ENCODE results near the gene RNF2. TPM values are rescaled to one million over a fixed set of nuclear protein-coding genes. Genes with fewer than 3 reads are reported as not detected.

Gene RNF2
- polyA plus RNA-seq, 3 donors, result 15.5 to 25.2 (median 19.3) TPM

- H3K36me3 Mint-ChIP-seq, result peaks cover 3 to 4% of the 10 kb centered on the region in 2 donors
- H3K9me3 Mint-ChIP-seq, result peaks cover 18 to 30% (median 24%) of the 10 kb centered on the region in 7 donors
- intact Hi-C loops (cut with micrococcal nuclease), result no loop called here
These were observed 64.8 kb downstream of the RNF2 start for GRCh38 chr1:185110145-185110544.

GRCh38 chr1:185111873-185112272 lies 66.5 kb downstream of the RNF2 start:
- H3K27me3 ChIP-seq (ENCODE audit: control insufficient read depth in 2 of 2, insufficient read depth in 2 of 2, low read length in 2 of 2), result no peaks in the 10 kb centered on the region
- no peak overlapping the region for H3K9ac ChIP-seq (ENCODE audit: insufficient read depth, low read length, poor library complexity, severe bottlenecking)
- intact Hi-C loops (cut with micrococcal nuclease), result no loop called here
- no peak for TF ChIP-seq CTCF (IDR thresholded peaks at IDR 0.05)
- H3K4me2 ChIP-seq (replicated peaks; ENCODE audit: extremely low read depth, low read length, poor library complexity, severe bottlenecking), result no peak overlapping the region
- peak overlapping the region in 1 of 7 donors; percentile 8 for H3K27ac Mint-ChIP-seq
- no peaks in the 10 kb centered on the region for H3K79me2 ChIP-seq (ENCODE audit: insufficient read depth, low read length)
- H3K4me3 Mint-ChIP-seq, result no peak overlapping the region
- H3K9me3 ChIP-seq (replicated peaks in 1 of 2; ENCODE audit: control insufficient read depth in 1 of 2, insufficient read depth in 1 of 2, low read length in 2 of 2), result peaks cover 13% of the 10 kb centered on the region in 2 donors
- H3K4me1 Mint-ChIP-seq, result no peaks in the 10 kb centered on the region
- H3K36me3 ChIP-seq (replicated peaks in 1 of 2; ENCODE audit: control insufficient read depth in 1 of 2, insufficient read depth in 2 of 2, low read length in 2 of 2), result peaks cover 0 to 5% of the 10 kb centered on the region in 2 donors
- H3K36me3 Mint-ChIP-seq, result peaks cover 8 to 12% of the 10 kb centered on the region in 2 donors
- no peak overlapping the region for H3K4me3 ChIP-seq (replicated peaks in 1 of 3; ENCODE audit: low read depth in 2 of 3, low read length in 3 of 3)
- H3K4me1 ChIP-seq (ENCODE audit: control insufficient read depth in 1 of 2, insufficient read depth in 2 of 2, low read length in 2 of 2), result no peaks in the 10 kb centered on the region
- no peaks in the 10 kb centered on the region for H4K20me1 ChIP-seq (ENCODE audit: insufficient read depth, low read length)
- peaks cover 0 to 5% (median 0%) of the 10 kb centered on the region in 3 donors for H3K27me3 Mint-ChIP-seq (ENCODE audit: low read depth in 3 of 3)
- no peak for DNase-seq
- H2AFZ ChIP-seq (ENCODE audit: insufficient read depth, low read depth, low read length, poor library complexity, severe bottlenecking), result no peak overlapping the region
- peaks cover 15 to 29% (median 18%) of the 10 kb centered on the region in 7 donors for H3K9me3 Mint-ChIP-seq
- no peak overlapping the region for H3K27ac ChIP-seq (ENCODE audit: low read depth in 1 of 2, low read length in 2 of 2)

More at GRCh38 chr1:185110145-185110544, 64.8 kb downstream of the RNF2 start:
- no peak for DNase-seq
- H3K4me3 ChIP-seq (replicated peaks in 1 of 3; ENCODE audit: low read depth in 2 of 3, low read length in 3 of 3), result no peak overlapping the region
- H3K79me2 ChIP-seq (ENCODE audit: insufficient read depth, low read length), result no peaks in the 10 kb centered on the region
- H3K4me2 ChIP-seq (replicated peaks; ENCODE audit: extremely low read depth, low read length, poor library complexity, severe bottlenecking), result no peak overlapping the region
- H3K27ac ChIP-seq (ENCODE audit: low read depth in 1 of 2, low read length in 2 of 2), result no peak overlapping the region
- H2AFZ ChIP-seq (ENCODE audit: insufficient read depth, low read depth, low read length, poor library complexity, severe bottlenecking), result no peak overlapping the region
- Mint-ChIP-seq H3K4me3 (no peak overlapping the region), H3K4me1 (no peaks in the 10 kb centered on the region), H3K27me3 (ENCODE audit: low read depth in 3 of 3) (peaks cover 0 to 5% (median 0%) of the 10 kb centered on the region in 3 donors), H3K27ac (no peak overlapping the region)
- H4K20me1 ChIP-seq (ENCODE audit: insufficient read depth, low read length), result no peaks in the 10 kb centered on the region
- no peaks in the 10 kb centered on the region for H3K27me3 ChIP-seq (ENCODE audit: control insufficient read depth in 2 of 2, insufficient read depth in 2 of 2, low read length in 2 of 2)
- no peak overlapping the region for H3K9ac ChIP-seq (ENCODE audit: insufficient read depth, low read length, poor library complexity, severe bottlenecking)
- TF ChIP-seq CTCF (IDR thresholded peaks at IDR 0.05), result no peak
- H3K36me3 ChIP-seq (replicated peaks in 1 of 2; ENCODE audit: control insufficient read depth in 1 of 2, insufficient read depth in 2 of 2, low read length in 2 of 2), result no peaks in the 10 kb centered on the region
- H3K9me3 ChIP-seq (replicated peaks in 1 of 2; ENCODE audit: control insufficient read depth in 1 of 2, insufficient read depth in 1 of 2, low read length in 2 of 2), result peaks cover 13 to 15% of the 10 kb centered on the region in 2 donors
- H3K4me1 ChIP-seq (ENCODE audit: control insufficient read depth in 1 of 2, insufficient read depth in 2 of 2, low read length in 2 of 2), result no peaks in the 10 kb centered on the region
